ENCODE results near the gene PSMB4.
"Not testable (repeated sequence)": the region's sequence is repeated elsewhere in the genome, so short reads cannot be mapped to it uniquely, and the experiment has no call there.

PSMB4 gene

GRCh38 chr1:151399324-151400171, at the start of gene PSMB4:
Gene PSMB4 (plus strand): TSS chr1:151399573. CDS start chr1:151399588, 15 bp downstream.
- DNase-seq (ENCODE audit: low spot score): peak; percentile 72

GRCh38 chr1:151350323-151350722, 49.0 kb upstream of the PSMB4 start:
- not testable (repeated sequence) for DNase-seq (ENCODE audit: low spot score)

- no peak for DNase-seq (ENCODE audit: low spot score)
Observed at GRCh38 chr1:151352021-151352718, 47.2 kb upstream of the PSMB4 start.

GRCh38 chr1:151356696-151357095, 42.7 kb upstream of the PSMB4 start:
- DNase-seq (ENCODE audit: low spot score): no peak

- no peak for DNase-seq (ENCODE audit: low spot score)
Observed at GRCh38 chr1:151361883-151362282, 37.5 kb upstream of the PSMB4 start.

- no peak for DNase-seq (ENCODE audit: low spot score)
Observed at GRCh38 chr1:151362308-151363155, 36.8 kb upstream of the PSMB4 start.

- DNase-seq (ENCODE audit: low spot score): no peak
Observed at GRCh38 chr1:151364996-151365395, 34.4 kb upstream of the PSMB4 start.

GRCh38 chr1:151367658-151368392, 31.5 kb upstream of the PSMB4 start:
- no peak for DNase-seq (ENCODE audit: low spot score)

- no peak for DNase-seq (ENCODE audit: low spot score)
Observed at GRCh38 chr1:151368393-151369301, 30.7 kb upstream of the PSMB4 start.

GRCh38 chr1:151369302-151369610, 30.1 kb upstream of the PSMB4 start:
- no peak for DNase-seq (ENCODE audit: low spot score)

- DNase-seq (ENCODE audit: low spot score): no peak
Observed at GRCh38 chr1:151369621-151370048, 29.7 kb upstream of the PSMB4 start.

GRCh38 chr1:151370211-151370911, 29.0 kb upstream of the PSMB4 start:
- no peak for DNase-seq (ENCODE audit: low spot score)

GRCh38 chr1:151371370-151372057, 27.9 kb upstream of the PSMB4 start:
- DNase-seq (ENCODE audit: low spot score): no peak

- peak; percentile 62 for DNase-seq (ENCODE audit: low spot score)
Observed at GRCh38 chr1:151372058-151372934, 27.1 kb upstream of the PSMB4 start, which contains the start of gene SELENBP1. Gene SELENBP1 (minus strand): TSS chr1:151372705. CDS start chr1:151372641, 64 bp downstream.

- DNase-seq (ENCODE audit: low spot score): no peak
Observed at GRCh38 chr1:151373196-151373595, 26.2 kb upstream of the PSMB4 start.

GRCh38 chr1:151377150-151377884, 22.1 kb upstream of the PSMB4 start:
- no peak for DNase-seq (ENCODE audit: low spot score)

- DNase-seq (ENCODE audit: low spot score): no peak
Observed at GRCh38 chr1:151384584-151384983, 14.8 kb upstream of the PSMB4 start.

- DNase-seq (ENCODE audit: low spot score): no peak
Observed at GRCh38 chr1:151386002-151386401, 13.4 kb upstream of the PSMB4 start.

All from HuH-7 (cell line).